ENCODE data around the gene SLC9A9. TPM values are rescaled to one million over a fixed set of nuclear protein-coding genes. Genes with fewer than 3 reads are reported as not detected.

The SLC9A9 gene
- polyA plus RNA-seq, 1 donor from 2014 or later: 0.54 TPM

DNA sequence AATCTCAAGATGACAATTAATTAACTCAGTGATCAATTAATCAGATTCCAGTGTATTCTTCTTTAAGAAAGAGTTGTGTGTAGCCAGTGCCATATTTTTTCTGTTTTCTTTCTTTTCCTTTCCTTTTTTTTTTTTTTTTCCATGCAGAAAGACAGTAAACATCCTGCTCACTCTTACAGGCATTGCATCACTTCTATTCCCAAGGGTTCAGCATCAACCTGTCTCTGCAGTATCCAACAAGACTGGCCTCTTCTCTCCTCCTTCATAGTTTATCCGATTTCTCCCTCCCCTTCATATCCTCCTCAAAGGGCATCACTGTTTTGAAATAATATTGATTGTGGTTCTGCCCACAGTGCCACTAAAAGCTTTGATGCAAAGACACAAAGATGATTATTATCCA is 17.0 kb upstream of the SLC9A9 start:
- Histone ChIP-seq H3F3A (ENCODE audit: insufficient read depth, low read length, poor library complexity, severe bottlenecking) (no peaks in the 10 kb centered on the region), H4K20me1 (ENCODE audit: insufficient read depth) (no peaks in the 10 kb centered on the region), H3K9me3 (ENCODE audit: low read length) (no peaks in the 10 kb centered on the region), H3K4me2 (ENCODE audit: low read length) (no peak overlapping the region), H2AFZ (ENCODE audit: low read depth, low read length) (no peak overlapping the region), H3K79me2 (replicated peaks; ENCODE audit: insufficient read depth, low read length) (no peaks in the 10 kb centered on the region), H3K36me3 (ENCODE audit: insufficient read depth, low read length) (no peaks in the 10 kb centered on the region), H3K4me3 (ENCODE audit: low read length) (no peak overlapping the region), H3K9me2 (ENCODE audit: insufficient read depth, low read length) (no peaks in the 10 kb centered on the region), H3K27me3 (ENCODE audit: insufficient read depth, low read depth, low read length) (no peaks in the 10 kb centered on the region), H3K27ac (ENCODE audit: low read length) (no peak overlapping the region), H3K9ac (ENCODE audit: low read length) (no peak overlapping the region)
- no peak for TF ChIP-seq MXI1 (conservative IDR thresholded peaks at IDR 0.05; ENCODE audit: poor library complexity, severe bottlenecking)
- TF ChIP-seq EP300 (conservative IDR thresholded peaks at IDR 0.05; ENCODE audit: poor library complexity, severe bottlenecking): no peak
- TF ChIP-seq, protein P1, sequence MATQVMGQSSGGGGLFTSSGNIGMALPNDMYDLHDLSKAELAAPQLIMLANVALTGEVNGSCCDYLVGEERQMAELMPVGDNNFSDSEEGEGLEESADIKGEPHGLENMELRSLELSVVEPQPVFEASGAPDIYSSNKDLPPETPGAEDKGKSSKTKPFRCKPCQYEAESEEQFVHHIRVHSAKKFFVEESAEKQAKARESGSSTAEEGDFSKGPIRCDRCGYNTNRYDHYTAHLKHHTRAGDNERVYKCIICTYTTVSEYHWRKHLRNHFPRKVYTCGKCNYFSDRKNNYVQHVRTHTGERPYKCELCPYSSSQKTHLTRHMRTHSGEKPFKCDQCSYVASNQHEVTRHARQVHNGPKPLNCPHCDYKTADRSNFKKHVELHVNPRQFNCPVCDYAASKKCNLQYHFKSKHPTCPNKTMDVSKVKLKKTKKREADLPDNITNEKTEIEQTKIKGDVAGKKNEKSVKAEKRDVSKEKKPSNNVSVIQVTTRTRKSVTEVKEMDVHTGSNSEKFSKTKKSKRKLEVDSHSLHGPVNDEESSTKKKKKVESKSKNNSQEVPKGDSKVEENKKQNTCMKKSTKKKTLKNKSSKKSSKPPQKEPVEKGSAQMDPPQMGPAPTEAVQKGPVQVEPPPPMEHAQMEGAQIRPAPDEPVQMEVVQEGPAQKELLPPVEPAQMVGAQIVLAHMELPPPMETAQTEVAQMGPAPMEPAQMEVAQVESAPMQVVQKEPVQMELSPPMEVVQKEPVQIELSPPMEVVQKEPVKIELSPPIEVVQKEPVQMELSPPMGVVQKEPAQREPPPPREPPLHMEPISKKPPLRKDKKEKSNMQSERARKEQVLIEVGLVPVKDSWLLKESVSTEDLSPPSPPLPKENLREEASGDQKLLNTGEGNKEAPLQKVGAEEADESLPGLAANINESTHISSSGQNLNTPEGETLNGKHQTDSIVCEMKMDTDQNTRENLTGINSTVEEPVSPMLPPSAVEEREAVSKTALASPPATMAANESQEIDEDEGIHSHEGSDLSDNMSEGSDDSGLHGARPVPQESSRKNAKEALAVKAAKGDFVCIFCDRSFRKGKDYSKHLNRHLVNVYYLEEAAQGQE (IDR thresholded peaks at IDR 0.05; ENCODE audit: borderline replicate concordance): no peak
- no peak for TF ChIP-seq SMC3 (conservative IDR thresholded peaks at IDR 0.05; ENCODE audit: poor library complexity)
- TF ChIP-seq EZH2 (IDR thresholded peaks at IDR 0.05; ENCODE audit: borderline replicate concordance, insufficient read depth, low read length, poor library complexity, severe bottlenecking): no peak
- no peak for TF ChIP-seq TAF1 (IDR thresholded peaks at IDR 0.05; ENCODE audit: low read depth)
- TF ChIP-seq, protein P2, sequence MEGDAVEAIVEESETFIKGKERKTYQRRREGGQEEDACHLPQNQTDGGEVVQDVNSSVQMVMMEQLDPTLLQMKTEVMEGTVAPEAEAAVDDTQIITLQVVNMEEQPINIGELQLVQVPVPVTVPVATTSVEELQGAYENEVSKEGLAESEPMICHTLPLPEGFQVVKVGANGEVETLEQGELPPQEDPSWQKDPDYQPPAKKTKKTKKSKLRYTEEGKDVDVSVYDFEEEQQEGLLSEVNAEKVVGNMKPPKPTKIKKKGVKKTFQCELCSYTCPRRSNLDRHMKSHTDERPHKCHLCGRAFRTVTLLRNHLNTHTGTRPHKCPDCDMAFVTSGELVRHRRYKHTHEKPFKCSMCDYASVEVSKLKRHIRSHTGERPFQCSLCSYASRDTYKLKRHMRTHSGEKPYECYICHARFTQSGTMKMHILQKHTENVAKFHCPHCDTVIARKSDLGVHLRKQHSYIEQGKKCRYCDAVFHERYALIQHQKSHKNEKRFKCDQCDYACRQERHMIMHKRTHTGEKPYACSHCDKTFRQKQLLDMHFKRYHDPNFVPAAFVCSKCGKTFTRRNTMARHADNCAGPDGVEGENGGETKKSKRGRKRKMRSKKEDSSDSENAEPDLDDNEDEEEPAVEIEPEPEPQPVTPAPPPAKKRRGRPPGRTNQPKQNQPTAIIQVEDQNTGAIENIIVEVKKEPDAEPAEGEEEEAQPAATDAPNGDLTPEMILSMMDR (IDR thresholded peaks at IDR 0.05; ENCODE audit: poor library complexity, severe bottlenecking): no peak
- TF ChIP-seq RAD21 (conservative IDR thresholded peaks at IDR 0.05): no peak
- no peak for TF ChIP-seq POLR2AphosphoS5 (IDR thresholded peaks at IDR 0.05)

DNA sequence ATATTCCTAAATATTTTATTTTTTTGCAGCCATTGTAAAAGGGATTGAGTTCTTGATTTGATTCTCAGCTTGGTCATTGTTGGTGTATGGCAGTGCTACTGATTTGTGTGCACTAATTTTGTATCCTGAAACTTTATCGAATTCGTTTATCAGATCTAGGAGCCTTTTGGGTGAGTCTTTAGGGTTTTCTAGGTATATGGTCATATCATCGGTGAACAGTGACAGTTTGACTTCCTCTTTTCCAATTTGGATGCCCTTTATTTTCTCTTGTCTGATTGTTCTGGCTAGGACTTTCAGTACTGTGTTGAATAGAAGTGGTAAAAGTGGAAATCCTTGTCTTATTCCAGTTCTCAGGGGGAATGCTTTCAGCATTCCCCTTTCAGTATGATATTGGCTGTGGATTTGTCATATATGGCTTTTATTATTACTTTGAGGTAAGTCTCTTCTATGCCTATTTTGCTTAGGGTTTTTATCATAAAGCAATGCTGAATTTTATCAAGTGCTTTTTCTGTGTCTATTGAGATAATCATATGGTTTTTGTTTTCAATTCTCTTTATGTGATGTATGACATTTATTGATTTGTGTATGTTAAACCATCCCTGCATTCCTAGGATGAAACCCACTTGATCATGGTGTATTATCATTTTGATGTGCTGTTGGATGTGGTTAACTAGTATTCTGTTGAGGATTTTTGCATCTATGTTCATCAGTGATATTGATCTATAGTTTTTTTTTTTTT is 11.4 kb upstream of the SLC9A9 start:
- Histone ChIP-seq H3K79me2 (replicated peaks; ENCODE audit: insufficient read depth, low read length) (no peaks in the 10 kb centered on the region), H3K9me2 (ENCODE audit: insufficient read depth, low read length) (no peaks in the 10 kb centered on the region), H3K9me3 (ENCODE audit: low read length) (peaks cover 3% of the 10 kb centered on the region), H3K9ac (ENCODE audit: low read length) (no peak overlapping the region), H3F3A (ENCODE audit: insufficient read depth, low read length, poor library complexity, severe bottlenecking) (no peaks in the 10 kb centered on the region), H3K36me3 (ENCODE audit: insufficient read depth, low read length) (no peaks in the 10 kb centered on the region), H2AFZ (ENCODE audit: low read depth, low read length) (no peak overlapping the region), H3K4me2 (ENCODE audit: low read length) (no peak overlapping the region), H3K27ac (ENCODE audit: low read length) (no peak overlapping the region), H3K4me3 (ENCODE audit: low read length) (no peak overlapping the region), H3K27me3 (ENCODE audit: insufficient read depth, low read depth, low read length) (no peaks in the 10 kb centered on the region), H4K20me1 (ENCODE audit: insufficient read depth) (no peaks in the 10 kb centered on the region)
- TF ChIP-seq MXI1 (conservative IDR thresholded peaks at IDR 0.05; ENCODE audit: poor library complexity, severe bottlenecking) (no peak), TAF1 (IDR thresholded peaks at IDR 0.05; ENCODE audit: low read depth) (no peak), RAD21 (conservative IDR thresholded peaks at IDR 0.05) (no peak), SMC3 (conservative IDR thresholded peaks at IDR 0.05; ENCODE audit: poor library complexity) (no peak), EP300 (conservative IDR thresholded peaks at IDR 0.05; ENCODE audit: poor library complexity, severe bottlenecking) (no peak), EZH2 (IDR thresholded peaks at IDR 0.05; ENCODE audit: borderline replicate concordance, insufficient read depth, low read length, poor library complexity, severe bottlenecking) (no peak), POLR2AphosphoS5 (IDR thresholded peaks at IDR 0.05) (no peak)
- TF ChIP-seq, protein P1 (IDR thresholded peaks at IDR 0.05; ENCODE audit: borderline replicate concordance): no peak
- TF ChIP-seq, protein P2 (IDR thresholded peaks at IDR 0.05; ENCODE audit: poor library complexity, severe bottlenecking): no peak
